ENCODE measurements around the gene HMCN2.

GRCh38 chr9:130325921-130326320 lies 60.4 kb downstream of the HMCN2 start:
- no peak for TF ChIP-seq CTCF (IDR thresholded peaks at IDR 0.05)
- no peak for TF ChIP-seq POLR2A (IDR thresholded peaks at IDR 0.05)

All from ovary (tissue), 3 donors.